ENCODE data around the gene MYO9B.

GRCh38 chr19:17037966-17038500 is 37.5 kb upstream of the MYO9B start:
- TF ChIP-seq CTCF (IDR thresholded peaks at IDR 0.05) = no peak
- TF ChIP-seq POLR2A (IDR thresholded peaks at IDR 0.05) = no peak

All from vagina (tissue), 2 donors.